PFSK-1 (cell line): ENCODE measurements around the gene OSBPL6.

Experiments
- POLR2AphosphoS5 ChIP-seq: IDR thresholded peaks from 2 replicates; pipeline ENCODE4 v1.6.1; 2012; ENCODE audit warnings: low read depth, mild to moderate bottlenecking, control low read depth, low read length, moderate library complexity
- SIN3A ChIP-seq: IDR thresholded peaks from 2 replicates; pipeline ENCODE4 v1.6.1; 2012; ENCODE audit warnings: mild to moderate bottlenecking, low read length, moderate library complexity, borderline replicate concordance; ENCODE audit not compliant: insufficient read depth
- TF ChIP-seq, protein P1 (sequence below), 2 experiments: IDR thresholded peaks; 2 replicates each; pipeline versions ENCODE4 v1.6.1 to v1.8.0; 2011 to 2012; ENCODE audit warnings: low read depth in 2 of 2, low read length in 2 of 2, control low read depth in 1 of 2, inconsistent platforms in 1 of 2, mild to moderate bottlenecking in 1 of 2, moderate library complexity in 1 of 2; ENCODE audit not compliant: insufficient read depth in 1 of 2

DNA sequence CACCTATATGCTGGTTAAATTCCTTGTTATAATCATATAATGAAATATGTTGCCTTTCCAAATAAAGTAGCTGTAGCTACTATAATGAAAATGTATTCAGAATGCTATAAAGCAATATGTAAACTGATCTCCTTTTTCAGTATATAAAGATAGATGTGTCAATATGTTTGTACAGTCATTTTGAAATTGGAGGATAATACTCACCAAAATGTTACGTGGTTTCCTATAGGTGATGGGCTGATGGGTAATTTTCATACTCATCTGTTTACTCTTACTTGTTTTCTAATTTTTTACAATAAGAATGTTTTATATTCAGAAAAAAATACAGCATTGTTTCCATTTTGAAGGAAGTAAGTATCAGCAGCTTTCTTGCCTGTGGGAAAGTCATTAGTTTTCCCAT lies 186.5 kb downstream of the OSBPL6 start:
- TF ChIP-seq, protein P1, sequence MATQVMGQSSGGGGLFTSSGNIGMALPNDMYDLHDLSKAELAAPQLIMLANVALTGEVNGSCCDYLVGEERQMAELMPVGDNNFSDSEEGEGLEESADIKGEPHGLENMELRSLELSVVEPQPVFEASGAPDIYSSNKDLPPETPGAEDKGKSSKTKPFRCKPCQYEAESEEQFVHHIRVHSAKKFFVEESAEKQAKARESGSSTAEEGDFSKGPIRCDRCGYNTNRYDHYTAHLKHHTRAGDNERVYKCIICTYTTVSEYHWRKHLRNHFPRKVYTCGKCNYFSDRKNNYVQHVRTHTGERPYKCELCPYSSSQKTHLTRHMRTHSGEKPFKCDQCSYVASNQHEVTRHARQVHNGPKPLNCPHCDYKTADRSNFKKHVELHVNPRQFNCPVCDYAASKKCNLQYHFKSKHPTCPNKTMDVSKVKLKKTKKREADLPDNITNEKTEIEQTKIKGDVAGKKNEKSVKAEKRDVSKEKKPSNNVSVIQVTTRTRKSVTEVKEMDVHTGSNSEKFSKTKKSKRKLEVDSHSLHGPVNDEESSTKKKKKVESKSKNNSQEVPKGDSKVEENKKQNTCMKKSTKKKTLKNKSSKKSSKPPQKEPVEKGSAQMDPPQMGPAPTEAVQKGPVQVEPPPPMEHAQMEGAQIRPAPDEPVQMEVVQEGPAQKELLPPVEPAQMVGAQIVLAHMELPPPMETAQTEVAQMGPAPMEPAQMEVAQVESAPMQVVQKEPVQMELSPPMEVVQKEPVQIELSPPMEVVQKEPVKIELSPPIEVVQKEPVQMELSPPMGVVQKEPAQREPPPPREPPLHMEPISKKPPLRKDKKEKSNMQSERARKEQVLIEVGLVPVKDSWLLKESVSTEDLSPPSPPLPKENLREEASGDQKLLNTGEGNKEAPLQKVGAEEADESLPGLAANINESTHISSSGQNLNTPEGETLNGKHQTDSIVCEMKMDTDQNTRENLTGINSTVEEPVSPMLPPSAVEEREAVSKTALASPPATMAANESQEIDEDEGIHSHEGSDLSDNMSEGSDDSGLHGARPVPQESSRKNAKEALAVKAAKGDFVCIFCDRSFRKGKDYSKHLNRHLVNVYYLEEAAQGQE (IDR thresholded peaks at IDR 0.05; ENCODE audit: insufficient read depth in 1 of 2, low read depth in 2 of 2, low read length in 2 of 2): no peak
- TF ChIP-seq POLR2AphosphoS5 (no peak), SIN3A (no peak)
